GM19043 (cell line): ENCODE results near the gene NOL3.
"Not testable (repeated sequence)": the region's sequence is repeated elsewhere in the genome, so short reads cannot be mapped to it uniquely, and the experiment has no call there.

Experiments
- ATAC-seq: cut with Tn5 transposase; IDR thresholded peaks from one replicate; pipeline ENCODE4 v1.9.1; 2021; ENCODE audit warnings: low read depth; ENCODE audit not compliant: unreplicated experiment

The NOL3 gene

DNA sequence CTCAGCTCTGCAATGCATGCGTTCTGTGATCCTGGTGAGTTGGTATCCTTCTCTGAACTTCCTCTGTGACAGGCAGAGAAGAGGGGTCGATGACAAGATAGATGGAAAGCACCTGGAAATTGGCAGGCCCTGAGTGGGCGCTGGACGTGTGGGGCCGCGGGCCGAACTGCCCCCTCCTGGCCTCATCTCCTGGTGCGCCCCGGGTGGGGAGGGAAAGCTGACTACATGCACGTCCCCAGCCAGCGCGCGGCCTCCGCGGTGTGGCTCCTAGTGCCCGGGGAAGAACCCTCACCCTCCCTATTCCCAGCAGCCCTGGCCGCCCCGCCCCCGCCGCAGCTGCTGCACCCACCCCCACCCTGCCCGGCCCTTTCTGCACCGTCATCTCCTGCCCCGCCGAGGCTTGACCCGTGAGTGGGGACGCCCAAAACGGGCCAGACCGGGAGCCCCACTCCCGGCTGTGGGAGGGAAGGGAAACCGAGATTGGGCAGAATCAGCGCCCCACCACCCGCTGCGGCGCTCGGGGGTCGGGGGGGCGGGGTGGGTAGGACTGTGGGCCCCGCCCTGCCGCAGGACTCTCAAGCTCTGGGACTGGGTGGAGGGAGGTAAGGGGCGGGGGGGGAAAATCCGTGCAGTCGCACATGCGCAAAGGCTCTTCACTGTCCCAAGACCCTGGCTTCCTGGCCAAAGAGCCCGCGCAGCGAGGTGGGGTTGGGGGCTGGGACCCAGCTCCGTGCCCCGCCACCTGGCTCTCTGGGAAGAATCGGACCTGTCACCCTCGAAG is at the start of gene NOL3:
Gene NOL3 (plus strand): TSS at position 371 of the 781 bp plus-strand sequence.
- ATAC-seq: peak; percentile 32

DNA sequence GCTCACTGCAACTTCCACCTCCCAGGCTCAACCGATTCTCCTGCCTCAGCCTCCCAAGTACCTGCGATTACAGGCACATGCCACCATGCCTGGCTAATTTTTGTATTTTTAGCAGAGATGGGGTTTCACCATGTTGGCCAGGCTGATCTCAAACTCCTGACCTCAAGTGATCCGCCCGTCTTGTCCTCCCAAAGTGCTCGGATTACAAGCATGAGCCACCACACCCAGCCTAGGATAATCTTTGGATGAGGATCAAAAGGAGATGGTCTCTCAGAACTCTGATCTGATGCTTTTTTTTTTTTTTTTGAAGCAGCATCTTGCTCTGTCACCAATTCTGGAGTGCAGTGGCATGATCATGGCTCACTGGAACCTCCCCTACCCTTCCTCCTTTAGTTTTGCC is 47.5 kb upstream of the NOL3 start:
- not testable (repeated sequence) for ATAC-seq

DNA sequence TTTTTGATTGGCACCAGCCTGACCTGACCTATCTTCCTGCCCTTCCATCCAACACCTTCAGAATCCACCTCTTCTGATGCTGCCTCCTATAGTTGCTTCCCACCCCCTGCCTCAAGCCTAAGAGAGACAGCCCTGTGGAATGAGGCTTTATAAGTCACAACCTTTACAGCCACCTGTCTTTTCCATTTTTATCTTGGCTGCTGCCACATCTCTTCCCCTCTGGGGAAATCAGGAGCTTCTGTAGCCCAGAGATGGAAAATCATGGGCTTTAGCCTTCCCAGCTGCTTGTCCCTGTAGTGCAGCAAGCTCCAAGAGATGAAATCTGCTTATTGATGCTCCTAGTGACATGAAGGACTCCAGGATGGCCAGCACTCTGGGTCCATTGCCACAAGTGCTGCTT is 41.9 kb upstream of the NOL3 start:
- no peak for ATAC-seq

DNA sequence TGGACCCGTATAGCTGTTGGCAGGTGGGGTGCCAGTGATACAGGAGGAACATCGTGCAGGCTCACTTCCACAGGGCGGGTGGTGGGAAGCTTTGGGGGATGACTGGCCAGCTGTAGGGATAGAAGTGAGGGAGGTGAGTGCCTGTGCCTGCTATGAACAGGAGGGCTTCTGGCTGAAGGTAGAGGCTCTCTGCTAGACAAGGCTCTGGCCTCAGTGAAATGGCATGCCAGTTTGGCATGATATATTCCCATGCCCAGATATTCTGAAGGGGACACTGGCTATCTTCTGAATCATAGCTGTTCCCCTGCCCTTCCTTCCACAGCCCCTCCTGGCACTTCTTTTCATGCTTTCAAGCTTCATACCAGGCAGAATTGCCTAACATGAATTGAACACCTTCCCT is 41.5 kb upstream of the NOL3 start:
- no peak for ATAC-seq

DNA sequence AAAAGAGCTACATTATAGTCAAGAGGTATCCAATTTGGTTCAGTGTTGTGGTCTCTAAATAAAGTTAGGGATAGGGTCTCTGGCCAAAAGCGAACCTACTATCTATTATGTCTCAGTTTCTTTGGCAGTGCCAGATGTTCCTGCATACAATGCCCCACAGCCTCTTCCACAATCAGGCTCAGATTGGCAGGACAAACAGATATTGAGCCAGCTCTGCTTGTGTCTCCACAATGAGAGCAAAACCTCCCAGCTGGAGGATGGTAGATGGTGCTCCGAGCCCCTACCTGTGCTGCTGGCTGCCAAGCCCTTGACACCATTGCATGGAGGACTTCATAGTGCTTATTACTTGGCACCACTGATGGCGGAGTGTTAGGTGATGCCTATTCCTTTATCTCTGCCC is 40.9 kb upstream of the NOL3 start:
- no peak for ATAC-seq

DNA sequence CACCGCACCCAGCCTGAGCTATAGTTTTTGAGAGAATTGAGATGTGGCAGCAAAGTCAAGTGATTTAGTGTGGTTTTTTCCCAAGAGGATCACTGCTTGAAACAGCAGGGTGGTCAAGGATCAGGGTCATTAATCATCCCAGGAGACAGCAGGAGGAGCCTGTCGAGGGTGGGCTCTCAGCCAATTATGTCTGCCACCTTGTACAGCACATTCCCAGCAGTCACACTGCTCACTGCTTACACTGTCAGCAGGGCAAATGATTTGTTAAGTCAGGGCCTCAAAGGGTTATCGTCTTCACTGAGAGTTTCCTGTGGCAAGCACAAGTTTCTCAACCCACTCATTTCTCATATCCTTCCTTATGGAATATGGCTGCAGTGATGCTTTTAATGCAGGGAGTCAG is 32.7 kb upstream of the NOL3 start:
- ATAC-seq: no peak

DNA sequence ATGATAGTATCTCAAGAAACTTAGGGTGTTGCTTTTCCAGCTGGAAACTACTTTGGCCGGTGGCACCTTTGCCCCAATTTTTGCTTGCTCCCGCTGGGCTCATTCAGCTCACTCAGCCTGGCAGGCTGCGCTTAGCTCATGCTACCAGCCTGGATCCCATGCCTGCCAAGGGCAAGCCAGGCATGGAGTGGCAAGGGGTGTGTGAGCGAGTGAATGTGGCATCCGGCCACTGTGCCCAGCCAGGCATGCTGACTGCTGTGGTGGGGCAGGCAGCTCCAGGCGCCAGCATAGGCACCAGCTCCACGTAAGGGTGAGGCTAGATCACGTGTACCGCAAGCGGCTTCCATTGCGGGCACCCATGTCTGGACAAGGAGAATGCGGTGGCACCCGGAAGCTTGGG is 28.9 kb upstream of the NOL3 start:
- no peak for ATAC-seq

DNA sequence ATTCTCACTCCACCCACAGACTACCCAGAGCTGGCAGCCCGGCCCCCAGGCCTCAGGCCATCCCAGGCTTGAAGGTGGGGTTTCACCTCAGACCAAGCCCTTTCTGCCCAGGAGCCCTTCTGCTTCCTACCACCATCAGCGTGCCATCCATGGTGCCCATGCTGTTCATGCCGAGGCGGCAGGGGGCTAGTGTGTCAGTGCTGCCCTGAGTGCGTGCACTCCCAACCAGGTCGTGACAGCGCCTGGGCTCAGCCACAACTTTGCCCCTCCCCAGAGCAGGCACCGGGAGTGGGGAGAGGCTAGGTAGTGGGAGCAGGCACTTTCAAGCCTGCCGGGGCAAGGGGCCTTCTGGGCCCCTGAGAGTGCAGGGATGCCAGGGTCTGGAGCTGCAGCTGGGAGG is 28.0 kb upstream of the NOL3 start:
- ATAC-seq: no peak

DNA sequence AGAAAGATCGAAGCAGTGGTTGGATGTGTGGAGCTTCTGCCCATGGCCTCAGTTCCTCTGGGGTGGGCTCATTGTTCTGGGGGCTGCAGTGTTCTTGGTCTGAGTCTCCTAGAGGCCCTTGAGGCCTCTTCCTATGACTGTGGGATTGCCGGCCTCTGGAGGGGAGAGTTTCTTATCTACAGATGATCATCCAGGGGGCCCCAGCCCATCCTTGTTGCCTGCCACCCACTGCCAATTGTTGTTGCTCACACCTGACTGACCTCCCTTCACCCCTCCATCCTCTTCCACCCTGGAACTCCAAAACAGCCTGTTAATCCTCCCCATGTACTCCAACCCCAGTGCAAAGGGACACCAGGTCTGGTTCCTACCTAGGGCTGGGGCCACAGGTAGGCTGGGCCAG is 25.4 kb upstream of the NOL3 start:
- no peak for ATAC-seq

DNA sequence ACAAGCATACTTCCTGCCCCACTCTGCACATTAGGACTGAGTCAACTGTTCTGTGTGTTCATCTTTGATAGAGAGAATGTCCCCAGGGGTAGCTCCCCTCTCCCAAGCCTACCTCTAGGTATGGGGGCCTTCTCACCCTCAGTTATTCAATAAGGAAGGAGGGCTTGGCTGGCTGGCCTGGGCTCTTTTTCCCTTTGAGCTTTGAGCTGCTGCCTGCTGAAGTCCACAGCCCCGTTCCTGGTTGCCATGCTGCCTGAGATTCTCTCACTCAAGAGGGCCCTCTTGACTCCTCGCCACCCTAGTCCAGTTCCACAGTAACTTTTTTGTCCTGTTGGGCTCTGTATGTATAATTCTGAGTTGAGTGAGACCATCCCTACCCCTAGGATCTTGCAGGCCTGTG is 24.6 kb upstream of the NOL3 start:
- no peak for ATAC-seq

DNA sequence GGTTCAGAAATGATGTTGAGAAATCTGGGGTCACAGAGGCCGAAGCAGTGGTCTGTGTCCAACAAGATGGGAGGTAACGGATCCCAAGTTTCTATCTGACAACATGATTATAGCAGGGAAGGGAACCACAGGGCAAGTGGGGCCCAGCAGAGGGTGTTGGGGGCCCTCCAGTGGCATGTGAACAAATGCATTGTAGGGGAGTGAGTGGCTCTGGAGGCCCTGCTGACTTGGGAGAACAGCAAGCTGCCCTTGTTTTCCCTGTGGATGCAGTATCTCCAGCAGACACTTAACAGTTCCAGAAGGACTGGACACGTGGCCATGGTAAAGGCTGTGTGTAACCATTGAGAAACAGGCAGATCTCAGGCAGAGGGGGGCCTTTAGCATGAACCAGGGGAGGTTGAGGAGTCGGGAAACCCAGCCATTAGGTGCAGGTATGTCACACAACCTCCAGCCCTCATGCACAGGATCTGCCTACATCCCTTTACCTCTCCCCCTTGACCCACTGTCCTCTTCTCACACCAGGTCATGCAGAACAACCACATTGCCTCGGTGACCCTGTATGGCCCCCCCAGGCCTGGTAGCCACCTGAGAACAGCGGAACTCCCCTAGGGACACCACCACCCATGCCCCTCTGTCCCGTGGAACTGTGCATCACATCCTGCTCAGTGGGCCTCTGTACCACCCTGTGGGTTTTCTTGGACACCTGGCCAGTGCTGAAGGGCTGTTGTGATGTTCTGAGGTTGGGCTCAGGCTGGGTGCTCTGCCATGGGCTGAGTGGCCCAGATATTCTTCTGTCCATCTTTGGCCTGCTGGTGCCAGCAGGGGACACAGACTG is 23.6 kb upstream of the NOL3 start:
- no peak for ATAC-seq

DNA sequence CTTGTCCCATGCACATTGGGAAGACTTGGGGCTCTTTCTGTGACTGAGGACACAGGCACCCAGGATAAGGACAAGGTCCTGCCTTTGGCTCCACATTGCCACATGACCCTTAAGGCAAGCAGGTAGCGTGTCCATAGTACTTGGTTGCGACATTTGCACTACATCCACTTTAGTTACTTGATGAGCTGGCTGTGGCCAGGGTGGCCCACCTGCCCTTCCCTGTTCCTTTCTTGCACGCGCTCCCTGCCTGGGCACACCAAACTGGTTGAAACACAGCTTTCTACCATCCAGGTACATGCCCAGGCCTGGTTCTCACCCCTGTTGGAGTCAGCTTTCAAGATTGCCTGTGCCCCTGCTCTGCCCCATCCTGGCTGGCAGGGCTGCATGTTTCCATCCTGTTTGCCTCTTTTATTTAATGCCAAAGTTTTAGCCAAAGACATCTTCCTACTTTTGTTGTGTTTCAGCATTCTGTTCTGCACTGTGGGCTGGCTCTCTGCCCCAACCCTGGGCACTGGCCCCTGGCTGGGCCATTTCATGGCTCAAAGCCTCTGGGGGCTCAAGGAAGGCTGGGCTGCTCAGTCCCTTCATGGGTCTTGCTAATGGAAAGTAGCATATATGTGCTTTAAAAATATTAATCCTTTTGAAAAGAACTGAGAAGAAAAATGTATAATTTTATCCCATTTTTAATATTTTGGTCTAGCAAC is 22.7 kb upstream of the NOL3 start:
- ATAC-seq: no peak

DNA sequence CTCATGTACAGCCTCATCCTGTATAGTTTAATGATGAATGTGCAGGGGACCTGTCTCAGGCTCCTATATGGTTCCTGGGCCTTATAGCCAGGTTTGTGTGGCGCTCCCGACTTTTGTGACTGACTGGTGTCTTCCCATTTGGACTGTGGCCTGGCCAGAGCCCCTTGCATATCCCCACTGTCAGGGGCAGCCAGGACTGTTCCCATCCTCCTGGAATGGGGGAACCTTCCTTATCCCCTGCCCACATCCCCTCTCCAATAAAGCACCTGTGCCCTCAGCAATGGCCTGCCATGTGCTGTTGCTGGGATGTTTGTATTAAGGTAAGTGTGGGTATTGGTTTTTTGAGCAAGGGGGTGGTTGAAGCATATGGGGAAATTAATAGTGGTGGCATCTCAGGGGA is 22.1 kb upstream of the NOL3 start:
- ATAC-seq: no peak

DNA sequence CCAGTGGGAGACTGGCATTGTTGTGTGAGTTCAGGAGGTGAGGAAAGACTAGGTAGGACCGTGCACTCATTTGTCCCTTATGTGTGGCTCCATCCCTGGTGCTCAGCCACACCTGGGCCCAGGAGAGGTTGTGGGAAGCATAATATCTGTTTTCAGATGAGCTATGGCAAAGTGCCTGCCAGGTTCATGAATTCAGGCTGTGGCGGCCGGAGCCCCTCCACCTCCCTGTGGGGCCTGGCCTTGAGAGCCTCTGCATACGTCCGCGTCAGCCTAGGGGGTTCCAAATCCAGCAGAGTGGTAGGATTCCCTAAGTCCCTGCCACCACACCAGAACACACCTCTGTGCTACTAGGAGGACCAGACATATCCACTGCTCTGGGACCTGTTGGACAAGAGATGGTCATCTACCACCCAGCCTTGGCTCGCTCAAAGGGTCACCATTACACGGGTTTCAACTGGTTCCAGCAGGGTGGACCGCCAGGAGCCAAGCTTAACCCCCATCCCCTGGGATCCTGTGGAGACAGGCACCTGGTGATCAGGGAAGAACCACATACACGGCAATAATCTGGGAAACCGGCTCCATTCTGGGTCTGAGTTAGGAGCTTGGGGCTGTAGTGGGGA is 21.6 kb upstream of the NOL3 start:
- no peak for ATAC-seq

DNA sequence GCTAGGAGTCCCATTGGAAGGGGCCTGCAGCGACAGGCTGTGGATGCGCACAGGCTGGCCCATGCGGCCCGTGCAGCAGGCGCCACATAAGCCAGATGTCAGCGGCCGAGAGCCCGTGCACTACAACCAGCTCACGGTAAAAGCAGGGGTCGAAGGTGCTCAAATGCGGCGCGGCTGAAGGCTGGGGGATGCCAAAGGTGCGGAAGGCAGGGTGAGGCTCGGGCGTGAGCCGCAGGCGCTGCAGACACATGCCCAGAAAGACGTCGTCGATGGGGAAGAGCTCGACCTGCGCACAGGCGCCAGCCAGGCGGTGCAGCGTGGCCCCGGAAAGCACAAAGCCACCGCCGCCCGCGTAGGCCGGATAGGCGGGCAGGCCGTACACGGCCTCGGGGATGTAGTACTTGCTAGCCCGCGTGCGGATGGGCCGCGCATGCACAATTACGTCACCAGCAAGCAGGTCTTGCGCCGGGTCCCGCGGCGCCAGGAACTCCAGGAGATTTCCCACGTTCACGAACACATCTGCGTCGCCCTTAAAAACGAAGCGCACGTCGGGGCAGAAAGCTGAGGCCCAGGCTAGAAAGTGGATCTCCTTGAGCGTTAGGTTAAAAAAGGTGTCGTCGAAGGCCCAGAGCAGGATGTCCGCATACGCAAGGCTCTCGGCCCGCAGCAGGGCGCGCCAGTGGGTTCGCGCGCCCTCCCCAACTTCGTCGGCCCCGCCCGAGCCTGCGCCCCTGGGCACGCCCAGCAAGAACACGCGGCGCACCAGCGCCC is 20.9 kb upstream of the NOL3 start:
- ATAC-seq: no peak

DNA sequence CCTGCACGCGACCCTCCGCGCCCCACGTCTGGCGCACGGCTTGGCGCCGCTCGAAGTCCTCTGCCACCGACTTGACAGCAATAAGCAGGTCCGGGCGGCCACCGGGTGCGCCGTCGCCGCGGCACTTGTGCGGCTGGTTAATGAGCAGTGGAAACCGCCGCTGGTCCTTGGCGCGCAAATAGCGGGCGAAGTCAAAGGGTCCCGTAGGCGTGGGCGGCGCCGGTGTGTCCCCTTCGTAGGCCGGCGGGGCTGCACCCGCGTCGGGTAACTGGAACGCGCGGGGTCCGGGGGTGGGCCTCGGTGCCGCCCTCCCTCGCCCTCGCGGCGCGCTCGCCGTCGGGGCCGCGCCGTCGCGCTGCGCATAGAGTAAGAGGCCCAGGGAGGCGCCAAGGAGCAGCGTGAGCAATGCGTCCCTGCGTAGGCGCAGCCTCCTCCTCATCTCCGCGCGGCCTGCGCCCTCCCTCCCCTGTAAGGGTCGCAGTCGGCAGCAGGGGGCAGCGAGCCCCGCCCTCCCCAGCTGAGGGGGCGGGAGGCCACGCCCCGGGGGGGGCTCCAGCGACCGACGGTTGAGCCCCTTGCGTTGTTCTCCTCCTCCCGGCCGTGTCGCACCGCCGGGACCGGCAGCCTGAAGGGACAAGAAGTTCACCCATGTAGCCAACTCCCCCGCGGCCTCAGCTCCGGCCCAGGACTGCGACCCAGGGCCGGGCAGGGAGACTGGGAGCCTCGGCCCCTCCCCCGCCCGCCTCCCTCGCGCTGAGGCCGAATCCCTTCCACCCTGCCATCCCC is 20.1 kb upstream of the NOL3 start:
- ATAC-seq: no peak

DNA sequence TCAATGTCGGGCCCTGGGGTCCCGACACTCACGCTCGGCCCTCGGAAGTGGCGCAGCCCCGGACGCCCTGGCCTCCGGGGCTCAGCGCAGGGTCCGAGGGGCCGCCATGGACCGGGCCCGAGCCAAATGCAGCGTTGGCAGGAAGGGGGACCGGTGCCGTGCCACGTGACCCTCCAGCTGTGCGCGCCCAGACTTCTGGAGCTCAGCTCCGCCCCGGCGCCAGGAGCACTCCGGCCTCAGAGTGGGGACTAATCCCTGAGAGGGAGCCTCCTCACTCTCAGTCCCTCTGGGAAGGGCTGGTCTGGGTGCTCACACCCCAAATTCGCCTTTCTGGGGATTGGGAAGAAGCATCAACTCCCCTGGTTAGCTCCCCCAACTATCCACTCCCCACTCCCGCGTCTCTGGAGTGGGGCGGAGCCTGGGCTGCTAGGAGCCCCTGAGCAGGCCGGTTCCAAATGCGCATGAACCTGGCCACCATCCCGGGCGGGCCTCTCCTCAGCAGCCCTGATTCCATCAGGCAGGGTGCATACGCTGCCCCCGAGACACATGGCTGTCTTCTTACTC is 19.4 kb upstream of the NOL3 start, which contains the start of gene B3GNT9:
Gene B3GNT9 (minus strand): TSS at position 166 of the 564 bp plus-strand sequence. CDS start 513 bp downstream, outside the sequence.
- ATAC-seq: no peak

DNA sequence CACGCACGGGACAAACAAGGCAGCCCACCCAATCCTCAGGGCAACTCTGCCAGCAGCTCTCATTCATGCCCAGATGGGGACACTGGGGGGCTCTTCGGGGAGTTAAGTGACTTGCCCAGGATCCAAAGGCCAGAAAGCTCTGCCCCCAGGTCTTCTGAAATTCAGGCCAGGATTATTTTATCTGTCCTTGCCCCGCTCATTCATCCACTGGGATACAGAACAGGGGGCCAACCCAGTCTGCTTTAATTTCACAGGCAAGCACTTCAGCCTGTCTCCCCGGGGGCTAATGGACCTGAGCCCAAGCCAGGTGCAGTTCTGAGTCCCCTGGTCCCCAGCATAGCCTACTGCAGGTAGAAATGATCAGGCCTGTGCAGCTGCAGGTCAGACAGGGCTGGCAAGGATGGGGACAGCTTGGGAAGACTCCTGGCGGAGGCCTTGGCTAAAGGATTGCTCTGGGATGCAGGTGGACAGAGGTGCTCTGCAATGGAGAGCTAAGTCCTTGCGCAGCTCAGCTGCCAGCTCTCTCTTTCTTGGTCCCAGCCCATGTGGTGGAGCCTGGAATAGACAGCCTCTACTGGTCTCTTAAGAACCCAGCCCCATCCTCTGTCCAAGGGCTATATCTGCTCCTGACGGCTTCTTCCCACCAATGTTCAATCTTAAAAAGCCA is 18.8 kb upstream of the NOL3 start:
- no peak for ATAC-seq
